Measurements from ENCODE around the gene ATP5PB.

Gene ATP5PB

DNA sequence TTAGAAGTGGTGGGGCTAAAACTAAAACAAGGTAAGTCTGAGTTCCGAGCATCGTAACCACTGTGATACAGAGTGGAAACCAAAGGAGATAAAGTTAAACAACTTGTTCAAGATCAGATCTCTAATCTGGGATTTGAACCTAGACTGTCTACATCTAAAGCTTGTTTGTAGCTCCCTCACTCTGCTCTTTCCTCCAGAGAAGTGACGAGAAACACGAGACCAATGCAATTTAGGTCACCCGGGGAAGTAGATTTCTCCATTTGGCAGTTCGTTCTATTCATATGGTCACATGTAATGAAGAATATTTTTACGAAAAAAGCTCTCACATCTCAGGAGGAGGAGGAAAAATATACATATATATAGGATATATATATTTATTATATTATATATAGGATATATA, 52.4 kb downstream of the ATP5PB start:
- H3K4me1 Mint-ChIP-seq (ENCODE audit: low read depth), result peaks cover 57% of the 10 kb centered on the region

DNA sequence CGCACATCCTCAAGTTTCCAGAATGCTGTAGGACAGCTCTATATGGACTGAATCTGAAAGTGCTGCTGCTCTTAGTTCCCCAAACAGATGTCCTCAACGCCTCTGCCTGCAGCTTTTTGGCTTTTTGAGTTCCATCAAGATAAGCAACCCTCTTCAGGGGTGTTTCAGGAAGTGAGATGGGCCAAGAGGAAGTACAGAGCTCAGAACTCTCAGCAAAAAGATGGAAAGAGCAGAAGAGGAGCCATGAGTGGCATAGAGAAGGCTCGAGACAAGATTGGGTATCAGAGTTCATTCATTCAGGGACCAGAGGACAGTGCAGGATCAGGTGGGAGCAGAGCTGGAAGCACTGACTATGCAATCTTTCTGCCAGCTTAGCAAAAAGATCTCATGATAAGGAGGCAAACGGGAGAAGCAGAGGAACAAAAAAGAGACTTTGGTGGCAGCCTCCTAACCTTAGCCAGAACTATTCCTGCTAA, 54.4 kb downstream of the ATP5PB start, which contains the start of the genes ADORA3 and TMIGD3:
Gene ADORA3 (minus strand): TSS at position 49 of the 476 bp plus-strand sequence. CDS start 279 bp downstream, outside the sequence.
Gene TMIGD3 (minus strand): TSS at position 49 of the 476 bp plus-strand sequence. CDS start 279 bp downstream, outside the sequence.
- no peaks in the 10 kb centered on the region for H3K9me3 Mint-ChIP-seq

More for the DNA sequence above, 52.4 kb downstream of the ATP5PB start:
- no peaks in the 10 kb centered on the region for H3K36me3 Mint-ChIP-seq (ENCODE audit: low read depth)
- no peak overlapping the region for H3K4me3 Mint-ChIP-seq
- H3K9me3 Mint-ChIP-seq, result peaks cover 6% of the 10 kb centered on the region
- no peaks in the 10 kb centered on the region for H3K27me3 Mint-ChIP-seq
- no peak overlapping the region for H3K27ac Mint-ChIP-seq

DNA sequence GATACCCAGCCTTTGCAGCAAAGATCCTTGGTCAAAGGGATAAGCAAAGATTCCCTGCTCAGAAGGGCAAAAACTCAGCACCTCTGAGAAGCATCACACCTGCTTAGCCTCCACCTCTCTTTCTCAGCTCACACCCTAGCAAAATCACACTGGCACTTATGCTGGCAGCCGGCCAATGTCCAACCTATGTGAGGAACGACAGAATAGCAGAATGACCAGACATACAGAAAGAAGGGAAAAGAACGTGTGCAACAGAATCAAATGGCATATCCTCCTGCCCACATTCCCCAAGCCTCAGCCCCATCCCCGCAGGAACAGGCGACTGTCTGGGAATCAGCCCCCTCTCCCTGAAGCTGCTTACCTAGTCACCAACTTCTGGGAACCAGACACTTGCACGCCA, 54.8 kb downstream of the ATP5PB start:
- Mint-ChIP-seq H3K4me1 (ENCODE audit: low read depth) (peaks cover 61% of the 10 kb centered on the region), H3K36me3 (ENCODE audit: low read depth) (no peaks in the 10 kb centered on the region), H3K4me3 (no peak overlapping the region), H3K27ac (no peak overlapping the region), H3K9me3 (no peaks in the 10 kb centered on the region), H3K27me3 (no peaks in the 10 kb centered on the region)

More for the DNA sequence above, 54.4 kb downstream of the ATP5PB start, which contains the start of the genes ADORA3 and TMIGD3:
- Mint-ChIP-seq H3K36me3 (ENCODE audit: low read depth) (no peaks in the 10 kb centered on the region), H3K4me1 (ENCODE audit: low read depth) (peaks cover 56% of the 10 kb centered on the region), H3K27me3 (no peaks in the 10 kb centered on the region), H3K4me3 (no peak within 1 kb of the TSS), H3K27ac (peak within 1 kb of the TSS; percentile 19)

DNA sequence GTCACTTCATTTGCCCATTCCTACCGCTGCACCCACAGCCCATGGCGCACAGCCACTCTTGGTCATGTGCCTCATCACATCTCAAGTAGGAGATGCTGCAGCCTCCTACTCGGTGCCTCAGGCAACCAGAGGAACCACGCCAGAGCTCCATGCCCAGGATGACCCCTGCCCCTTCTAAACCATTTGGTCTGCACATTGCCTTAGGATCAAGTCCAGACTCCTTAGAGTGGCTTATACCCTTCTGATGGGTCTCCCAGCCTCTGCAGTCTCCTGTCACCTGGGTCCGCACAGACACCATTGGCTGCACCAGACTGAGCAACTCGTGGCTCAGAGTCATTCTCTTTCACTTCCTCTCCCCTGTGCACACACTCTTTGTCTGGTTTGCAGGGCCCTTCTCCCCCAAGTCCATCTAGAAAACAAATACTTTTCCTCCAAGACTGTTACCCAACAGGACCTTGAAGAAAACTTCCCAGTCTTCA, 56.4 kb downstream of the ATP5PB start:
- Mint-ChIP-seq H3K4me3 (peak overlapping the region; percentile 21), H3K27me3 (no peaks in the 10 kb centered on the region), H3K9me3 (no peaks in the 10 kb centered on the region), H3K27ac (peak overlapping the region; percentile 76), H3K4me1 (ENCODE audit: low read depth) (peaks cover 67% of the 10 kb centered on the region), H3K36me3 (ENCODE audit: low read depth) (no peaks in the 10 kb centered on the region)

DNA sequence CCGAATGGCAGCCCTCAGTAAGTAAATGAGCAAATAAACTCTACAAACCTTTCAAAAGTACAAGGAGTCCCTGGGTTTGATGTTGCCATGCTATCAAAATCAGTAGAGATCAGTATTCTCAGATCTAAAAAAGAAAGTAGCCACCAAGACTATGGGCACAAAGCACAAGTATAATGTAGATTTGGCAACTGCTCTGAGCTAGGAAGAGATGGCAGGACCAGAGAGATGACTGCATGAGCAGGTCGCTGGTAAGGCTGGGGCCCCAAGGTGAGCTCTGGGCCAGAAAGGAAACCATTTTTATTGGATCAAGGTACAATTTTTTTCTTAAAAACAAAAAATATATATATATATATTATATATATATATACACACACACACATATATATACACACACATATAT, 57.3 kb downstream of the ATP5PB start:
- H3K36me3 Mint-ChIP-seq (ENCODE audit: low read depth), result no peaks in the 10 kb centered on the region
- H3K27ac Mint-ChIP-seq, result peak overlapping the region; percentile 76
- H3K9me3 Mint-ChIP-seq, result no peaks in the 10 kb centered on the region
- H3K4me1 Mint-ChIP-seq (ENCODE audit: low read depth), result peaks cover 67% of the 10 kb centered on the region
- no peak overlapping the region for H3K4me3 Mint-ChIP-seq
- H3K27me3 Mint-ChIP-seq, result no peaks in the 10 kb centered on the region

DNA sequence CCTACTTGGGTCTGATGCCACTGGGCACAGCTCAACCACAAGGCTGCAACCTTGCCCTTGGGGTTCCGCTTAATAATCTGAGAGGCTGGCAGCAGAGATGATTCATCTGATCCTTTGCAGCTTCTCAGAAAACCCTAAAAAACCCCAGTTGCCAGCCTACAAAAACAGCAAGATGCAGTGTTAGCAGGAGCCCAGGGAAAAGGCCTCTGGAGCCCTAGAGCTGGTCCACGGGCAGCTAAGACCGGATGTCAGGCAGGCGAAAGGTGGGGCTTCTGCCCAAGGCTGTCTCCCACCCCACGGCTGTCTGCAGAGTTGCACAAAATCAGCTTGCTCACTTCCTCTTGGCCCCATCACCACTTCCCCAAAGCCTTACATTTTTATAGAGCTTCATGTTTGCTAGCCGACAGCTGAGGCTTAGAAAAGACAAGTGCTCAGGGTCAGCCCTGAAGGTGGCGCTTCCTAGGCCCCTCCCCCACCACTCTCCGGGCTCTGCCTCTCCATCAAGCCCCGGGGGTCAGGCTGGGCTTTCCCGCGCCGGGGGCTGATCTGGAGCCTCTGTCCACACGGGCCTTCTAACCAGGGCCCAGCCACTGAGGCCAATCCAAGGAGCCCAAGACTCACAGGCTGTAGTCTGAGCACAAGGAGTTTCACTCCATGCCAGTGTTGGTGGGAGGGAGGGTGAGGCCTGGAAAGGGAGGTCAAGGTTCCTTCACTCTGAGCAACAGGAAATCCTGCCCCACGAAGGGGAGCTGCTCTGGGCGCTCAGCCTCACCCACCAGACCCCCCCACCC, 58.3 kb downstream of the ATP5PB start:
- Mint-ChIP-seq H3K4me1 (ENCODE audit: low read depth) (peaks cover 67% of the 10 kb centered on the region), H3K36me3 (ENCODE audit: low read depth) (no peaks in the 10 kb centered on the region), H3K27me3 (no peaks in the 10 kb centered on the region), H3K4me3 (peak overlapping the region; percentile 71), H3K9me3 (no peaks in the 10 kb centered on the region), H3K27ac (peak overlapping the region; percentile 90)

DNA sequence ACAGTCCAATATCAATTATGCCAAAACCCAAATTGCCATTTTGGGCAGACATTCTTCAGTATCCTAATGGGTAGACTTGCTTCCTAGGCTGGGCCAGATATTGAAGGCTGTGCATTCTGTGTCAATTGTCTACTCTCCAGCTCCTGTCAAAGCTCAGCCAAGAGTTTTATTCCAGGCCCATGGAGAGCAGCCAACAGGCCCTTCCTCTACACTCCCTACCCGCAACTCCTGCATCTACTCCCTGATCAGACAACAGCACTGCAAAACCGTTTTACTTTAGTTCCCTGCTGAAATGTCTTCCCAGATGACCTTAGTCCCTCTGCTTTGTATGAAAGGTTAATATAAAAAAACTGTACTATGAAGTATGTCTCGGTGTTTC, 60.7 kb downstream of the ATP5PB start:
- H3K27ac Mint-ChIP-seq, result no peak overlapping the region

DNA sequence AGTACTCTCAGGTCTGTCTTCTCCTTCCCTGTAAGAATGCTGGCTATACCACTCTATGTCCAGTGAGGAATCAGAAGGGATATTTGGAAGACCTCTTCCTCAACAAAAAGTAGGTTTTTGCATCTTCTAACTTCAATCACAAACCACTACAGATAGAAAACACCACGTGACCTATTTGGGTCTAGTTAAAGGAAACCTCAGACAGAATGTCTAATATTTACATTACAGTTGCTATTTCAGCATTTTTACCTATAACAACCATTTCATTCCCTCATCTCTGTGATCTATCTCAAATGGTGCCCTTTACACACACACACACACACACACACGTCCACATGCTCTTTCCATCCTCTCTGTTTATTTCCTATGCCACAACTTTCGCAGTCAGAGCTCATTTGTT, 62.1 kb downstream of the ATP5PB start:
- no peaks in the 10 kb centered on the region for H3K27me3 Mint-ChIP-seq
- H3K9me3 Mint-ChIP-seq, result no peaks in the 10 kb centered on the region
- H3K36me3 Mint-ChIP-seq (ENCODE audit: low read depth), result no peaks in the 10 kb centered on the region
- H3K4me3 Mint-ChIP-seq, result no peak overlapping the region
- no peak overlapping the region for H3K27ac Mint-ChIP-seq
- peaks cover 47% of the 10 kb centered on the region for H3K4me1 Mint-ChIP-seq (ENCODE audit: low read depth)

More for the DNA sequence above, 60.7 kb downstream of the ATP5PB start:
- H3K9me3 Mint-ChIP-seq, result no peaks in the 10 kb centered on the region
- H3K4me3 Mint-ChIP-seq, result no peak overlapping the region
- peaks cover 50% of the 10 kb centered on the region for H3K4me1 Mint-ChIP-seq (ENCODE audit: low read depth)
- no peaks in the 10 kb centered on the region for H3K36me3 Mint-ChIP-seq (ENCODE audit: low read depth)
- H3K27me3 Mint-ChIP-seq, result no peaks in the 10 kb centered on the region

All from stimulated activated naive CD8-positive, alpha-beta T cell treated with anti-CD3 and anti-CD28 coated beads, Interleukin-15, Interleukin-2, amounts not matched to agents 100 ng/mL and 50 ng/mL, for 24 hours (primary cell).